Esophagus muscularis mucosa (tissue), 3 donors: ENCODE measurements around the gene CRELD1.

ENCODE experiments used
- CTCF ChIP-seq, 3 experiments: fragments of 200-600 bp in 2 of 3; fragments of 450-650 bp in 1 of 3; sonication (generic) in 2 of 3; IDR thresholded peaks; one replicate each; pipeline ENCODE4 v1.5.1; 2017 to 2019; ENCODE audit warnings: antibody characterized with exemption in 3 of 3, mild to moderate bottlenecking in 2 of 3, moderate library complexity in 1 of 3
- POLR2A ChIP-seq: fragments of 450-650 bp; IDR thresholded peaks from one replicate; pipeline ENCODE4 v1.6.1; 2017; ENCODE audit warnings: antibody characterized with exemption, moderate library complexity, mild to moderate bottlenecking, low read depth

- TF ChIP-seq POLR2A (no peak), CTCF (IDR thresholded peaks at IDR 0.05) (no peak)
Measured at GRCh38 chr3:9934993-9935392, 1.4 kb downstream of the CRELD1 start.
